ENCODE measurements around the gene DPT.

The DPT gene

GRCh38 chr1:168676861-168677260 is 52.1 kb downstream of the DPT start:
- DNase-seq (ENCODE audit: low spot score), result no peak
- no peak for TF ChIP-seq CTCF (IDR thresholded peaks at IDR 0.05; ENCODE audit: extremely low read depth, insufficient read depth, missing control alignments)
- in situ Hi-C loops (cut with MboI; ENCODE audit: low pct_unique_long_range_greater_than_20kb, low sequenced_read_pairs, unreplicated experiment), result no loop called here

GRCh38 chr1:168676029-168676812 is 52.8 kb downstream of the DPT start:
- DNase-seq (ENCODE audit: low spot score), result no peak
- in situ Hi-C loops (cut with MboI; ENCODE audit: low pct_unique_long_range_greater_than_20kb, low sequenced_read_pairs, unreplicated experiment), result no loop called here
- no peak for TF ChIP-seq CTCF (IDR thresholded peaks at IDR 0.05; ENCODE audit: extremely low read depth, insufficient read depth, missing control alignments)

GRCh38 chr1:168673974-168674683 is 54.9 kb downstream of the DPT start:
- TF ChIP-seq CTCF (IDR thresholded peaks at IDR 0.05; ENCODE audit: extremely low read depth, insufficient read depth, missing control alignments), result no peak
- in situ Hi-C loops (cut with MboI; ENCODE audit: low pct_unique_long_range_greater_than_20kb, low sequenced_read_pairs, unreplicated experiment), result no loop called here
- DNase-seq (ENCODE audit: low spot score), result no peak

- TF ChIP-seq CTCF (IDR thresholded peaks at IDR 0.05; ENCODE audit: extremely low read depth, insufficient read depth, missing control alignments), result no peak
- no peak for DNase-seq (ENCODE audit: low spot score)
- in situ Hi-C loops (cut with MboI; ENCODE audit: low pct_unique_long_range_greater_than_20kb, low sequenced_read_pairs, unreplicated experiment), result no loop called here
Measured at GRCh38 chr1:168672278-168672677, 56.7 kb downstream of the DPT start.

GRCh38 chr1:168671782-168672181 is 57.2 kb downstream of the DPT start:
- in situ Hi-C loops (cut with MboI; ENCODE audit: low pct_unique_long_range_greater_than_20kb, low sequenced_read_pairs, unreplicated experiment), result no loop called here
- TF ChIP-seq CTCF (IDR thresholded peaks at IDR 0.05; ENCODE audit: extremely low read depth, insufficient read depth, missing control alignments), result no peak
- DNase-seq (ENCODE audit: low spot score), result no peak

GRCh38 chr1:168665975-168666374 is 63.0 kb downstream of the DPT start:
- in situ Hi-C loops (cut with MboI; ENCODE audit: low pct_unique_long_range_greater_than_20kb, low sequenced_read_pairs, unreplicated experiment), result no loop called here
- TF ChIP-seq CTCF (IDR thresholded peaks at IDR 0.05; ENCODE audit: extremely low read depth, insufficient read depth, missing control alignments), result no peak

More at GRCh38 chr1:168665975-168666374, 63.0 kb downstream of the DPT start:
- no peak for DNase-seq (ENCODE audit: low spot score)
